ENCODE results near the gene ST8SIA1. TPM values are rescaled to one million over a fixed set of nuclear protein-coding genes. Genes with fewer than 3 reads are reported as not detected.

ST8SIA1 gene
- polyA plus RNA-seq, 1 donor from 2014 or later, result 22.5 TPM

DNA sequence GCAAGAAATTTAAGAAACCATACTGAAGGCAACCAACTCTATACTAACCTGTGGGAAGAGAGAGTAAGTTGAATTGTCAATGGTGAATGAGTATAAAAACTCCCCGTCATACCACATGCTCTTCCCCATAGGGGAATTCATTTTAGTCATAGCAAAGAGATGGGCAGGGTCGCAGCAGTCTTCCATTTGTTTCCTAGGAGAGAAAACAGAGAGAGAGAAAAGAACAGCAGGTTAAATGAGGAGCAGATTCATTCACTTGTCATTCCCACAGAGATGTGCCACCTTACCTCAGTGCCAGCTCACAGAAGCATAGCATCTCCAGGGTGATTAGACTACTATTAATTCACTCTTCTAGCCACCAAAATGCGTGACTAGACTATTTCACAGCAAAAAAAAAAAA lies 47.4 kb downstream of the ST8SIA1 start:
- Histone ChIP-seq H3K9me3 (ENCODE audit: low read length) (no peaks in the 10 kb centered on the region), H4K20me1 (ENCODE audit: insufficient read depth) (no peaks in the 10 kb centered on the region), H3K27me3 (ENCODE audit: insufficient read depth, low read depth, low read length) (no peaks in the 10 kb centered on the region), H3K4me3 (ENCODE audit: low read length) (no peak overlapping the region), H3K4me2 (ENCODE audit: low read length) (no peak overlapping the region), H3K9me2 (ENCODE audit: insufficient read depth, low read length) (no peaks in the 10 kb centered on the region), H3K9ac (ENCODE audit: low read length) (no peak overlapping the region), H3K36me3 (ENCODE audit: insufficient read depth, low read length) (no peaks in the 10 kb centered on the region), H3K79me2 (replicated peaks; ENCODE audit: insufficient read depth, low read length) (no peaks in the 10 kb centered on the region), H3K27ac (ENCODE audit: low read length) (no peak overlapping the region), H3F3A (ENCODE audit: insufficient read depth, low read length, poor library complexity, severe bottlenecking) (no peaks in the 10 kb centered on the region), H2AFZ (ENCODE audit: low read depth, low read length) (no peak overlapping the region)
- no peak for TF ChIP-seq POLR2AphosphoS5 (IDR thresholded peaks at IDR 0.05)
- TF ChIP-seq EP300 (conservative IDR thresholded peaks at IDR 0.05; ENCODE audit: poor library complexity, severe bottlenecking), result no peak
- TF ChIP-seq RAD21 (conservative IDR thresholded peaks at IDR 0.05), result no peak
- no peak for TF ChIP-seq MXI1 (conservative IDR thresholded peaks at IDR 0.05; ENCODE audit: poor library complexity, severe bottlenecking)
- TF ChIP-seq, protein P1, sequence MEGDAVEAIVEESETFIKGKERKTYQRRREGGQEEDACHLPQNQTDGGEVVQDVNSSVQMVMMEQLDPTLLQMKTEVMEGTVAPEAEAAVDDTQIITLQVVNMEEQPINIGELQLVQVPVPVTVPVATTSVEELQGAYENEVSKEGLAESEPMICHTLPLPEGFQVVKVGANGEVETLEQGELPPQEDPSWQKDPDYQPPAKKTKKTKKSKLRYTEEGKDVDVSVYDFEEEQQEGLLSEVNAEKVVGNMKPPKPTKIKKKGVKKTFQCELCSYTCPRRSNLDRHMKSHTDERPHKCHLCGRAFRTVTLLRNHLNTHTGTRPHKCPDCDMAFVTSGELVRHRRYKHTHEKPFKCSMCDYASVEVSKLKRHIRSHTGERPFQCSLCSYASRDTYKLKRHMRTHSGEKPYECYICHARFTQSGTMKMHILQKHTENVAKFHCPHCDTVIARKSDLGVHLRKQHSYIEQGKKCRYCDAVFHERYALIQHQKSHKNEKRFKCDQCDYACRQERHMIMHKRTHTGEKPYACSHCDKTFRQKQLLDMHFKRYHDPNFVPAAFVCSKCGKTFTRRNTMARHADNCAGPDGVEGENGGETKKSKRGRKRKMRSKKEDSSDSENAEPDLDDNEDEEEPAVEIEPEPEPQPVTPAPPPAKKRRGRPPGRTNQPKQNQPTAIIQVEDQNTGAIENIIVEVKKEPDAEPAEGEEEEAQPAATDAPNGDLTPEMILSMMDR (IDR thresholded peaks at IDR 0.05; ENCODE audit: poor library complexity, severe bottlenecking), result no peak
- TF ChIP-seq, protein P2, sequence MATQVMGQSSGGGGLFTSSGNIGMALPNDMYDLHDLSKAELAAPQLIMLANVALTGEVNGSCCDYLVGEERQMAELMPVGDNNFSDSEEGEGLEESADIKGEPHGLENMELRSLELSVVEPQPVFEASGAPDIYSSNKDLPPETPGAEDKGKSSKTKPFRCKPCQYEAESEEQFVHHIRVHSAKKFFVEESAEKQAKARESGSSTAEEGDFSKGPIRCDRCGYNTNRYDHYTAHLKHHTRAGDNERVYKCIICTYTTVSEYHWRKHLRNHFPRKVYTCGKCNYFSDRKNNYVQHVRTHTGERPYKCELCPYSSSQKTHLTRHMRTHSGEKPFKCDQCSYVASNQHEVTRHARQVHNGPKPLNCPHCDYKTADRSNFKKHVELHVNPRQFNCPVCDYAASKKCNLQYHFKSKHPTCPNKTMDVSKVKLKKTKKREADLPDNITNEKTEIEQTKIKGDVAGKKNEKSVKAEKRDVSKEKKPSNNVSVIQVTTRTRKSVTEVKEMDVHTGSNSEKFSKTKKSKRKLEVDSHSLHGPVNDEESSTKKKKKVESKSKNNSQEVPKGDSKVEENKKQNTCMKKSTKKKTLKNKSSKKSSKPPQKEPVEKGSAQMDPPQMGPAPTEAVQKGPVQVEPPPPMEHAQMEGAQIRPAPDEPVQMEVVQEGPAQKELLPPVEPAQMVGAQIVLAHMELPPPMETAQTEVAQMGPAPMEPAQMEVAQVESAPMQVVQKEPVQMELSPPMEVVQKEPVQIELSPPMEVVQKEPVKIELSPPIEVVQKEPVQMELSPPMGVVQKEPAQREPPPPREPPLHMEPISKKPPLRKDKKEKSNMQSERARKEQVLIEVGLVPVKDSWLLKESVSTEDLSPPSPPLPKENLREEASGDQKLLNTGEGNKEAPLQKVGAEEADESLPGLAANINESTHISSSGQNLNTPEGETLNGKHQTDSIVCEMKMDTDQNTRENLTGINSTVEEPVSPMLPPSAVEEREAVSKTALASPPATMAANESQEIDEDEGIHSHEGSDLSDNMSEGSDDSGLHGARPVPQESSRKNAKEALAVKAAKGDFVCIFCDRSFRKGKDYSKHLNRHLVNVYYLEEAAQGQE (IDR thresholded peaks at IDR 0.05; ENCODE audit: borderline replicate concordance), result no peak
- no peak for TF ChIP-seq SMC3 (conservative IDR thresholded peaks at IDR 0.05; ENCODE audit: poor library complexity)
- no peak for TF ChIP-seq TAF1 (IDR thresholded peaks at IDR 0.05; ENCODE audit: low read depth)
- no peak for TF ChIP-seq EZH2 (IDR thresholded peaks at IDR 0.05; ENCODE audit: borderline replicate concordance, insufficient read depth, low read length, poor library complexity, severe bottlenecking)

DNA sequence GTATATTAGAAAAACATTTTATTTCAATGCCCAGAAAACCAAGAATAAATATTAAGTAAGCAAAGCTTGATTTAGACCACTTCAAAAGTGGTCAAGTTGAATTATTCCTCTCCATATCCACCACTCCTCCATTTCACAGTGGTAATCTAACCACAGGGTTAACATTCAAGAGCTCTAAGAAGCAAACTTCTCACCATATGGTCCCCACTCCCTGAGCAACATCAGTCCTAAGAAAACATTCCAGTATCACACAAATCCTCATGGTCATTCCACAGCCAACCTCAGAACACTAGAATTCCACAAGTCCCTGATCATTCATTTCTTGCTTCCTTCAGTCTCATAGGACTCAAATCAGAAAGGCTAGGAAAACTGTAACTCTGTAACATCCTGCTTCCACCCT lies 47.9 kb downstream of the ST8SIA1 start:
- Histone ChIP-seq H2AFZ (ENCODE audit: low read depth, low read length) (no peak overlapping the region), H3K79me2 (replicated peaks; ENCODE audit: insufficient read depth, low read length) (no peaks in the 10 kb centered on the region), H3K27ac (ENCODE audit: low read length) (no peak overlapping the region), H4K20me1 (ENCODE audit: insufficient read depth) (no peaks in the 10 kb centered on the region), H3F3A (ENCODE audit: insufficient read depth, low read length, poor library complexity, severe bottlenecking) (no peaks in the 10 kb centered on the region), H3K36me3 (ENCODE audit: insufficient read depth, low read length) (no peaks in the 10 kb centered on the region), H3K9ac (ENCODE audit: low read length) (no peak overlapping the region), H3K4me3 (ENCODE audit: low read length) (no peak overlapping the region), H3K27me3 (ENCODE audit: insufficient read depth, low read depth, low read length) (no peaks in the 10 kb centered on the region), H3K4me2 (ENCODE audit: low read length) (no peak overlapping the region), H3K9me2 (ENCODE audit: insufficient read depth, low read length) (no peaks in the 10 kb centered on the region), H3K9me3 (ENCODE audit: low read length) (no peaks in the 10 kb centered on the region)
- TF ChIP-seq POLR2AphosphoS5 (IDR thresholded peaks at IDR 0.05) (no peak), EP300 (conservative IDR thresholded peaks at IDR 0.05; ENCODE audit: poor library complexity, severe bottlenecking) (no peak), MXI1 (conservative IDR thresholded peaks at IDR 0.05; ENCODE audit: poor library complexity, severe bottlenecking) (no peak), RAD21 (conservative IDR thresholded peaks at IDR 0.05) (no peak), EZH2 (IDR thresholded peaks at IDR 0.05; ENCODE audit: borderline replicate concordance, insufficient read depth, low read length, poor library complexity, severe bottlenecking) (no peak), SMC3 (conservative IDR thresholded peaks at IDR 0.05; ENCODE audit: poor library complexity) (no peak), TAF1 (IDR thresholded peaks at IDR 0.05; ENCODE audit: low read depth) (no peak)
- TF ChIP-seq, protein P1 (IDR thresholded peaks at IDR 0.05; ENCODE audit: poor library complexity, severe bottlenecking), result no peak
- TF ChIP-seq, protein P2 (IDR thresholded peaks at IDR 0.05; ENCODE audit: borderline replicate concordance), result no peak

Measured in neural cell (in vitro differentiated cells).